ENCODE measurements around the gene RIN2.

Gene RIN2

DNA sequence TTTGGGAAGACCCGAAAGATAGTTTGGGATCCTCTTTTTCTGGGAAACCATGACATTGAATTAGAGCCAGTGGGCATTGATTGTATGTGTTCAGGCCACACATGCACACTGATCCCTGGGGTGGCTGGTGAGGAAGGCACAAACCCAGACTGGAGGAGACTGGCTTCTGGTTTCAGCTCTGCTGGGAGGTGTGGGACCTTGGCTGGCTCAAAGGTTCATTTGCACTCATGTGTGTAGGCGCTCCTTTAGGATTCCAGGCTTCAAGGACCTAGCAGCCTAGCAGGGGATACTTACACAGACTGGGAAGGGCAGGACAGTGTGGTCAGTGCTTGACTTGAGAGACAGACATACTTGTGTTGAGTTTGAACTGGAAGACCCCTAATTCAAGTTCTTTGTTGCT is 7.2 kb downstream of the RIN2 start:
- no peak for TF ChIP-seq ZNF274 (IDR thresholded peaks at IDR 0.05; ENCODE audit: low read depth, low read length)
- H3K4me3 ChIP-seq (ENCODE audit: low read length): no peak overlapping the region

DNA sequence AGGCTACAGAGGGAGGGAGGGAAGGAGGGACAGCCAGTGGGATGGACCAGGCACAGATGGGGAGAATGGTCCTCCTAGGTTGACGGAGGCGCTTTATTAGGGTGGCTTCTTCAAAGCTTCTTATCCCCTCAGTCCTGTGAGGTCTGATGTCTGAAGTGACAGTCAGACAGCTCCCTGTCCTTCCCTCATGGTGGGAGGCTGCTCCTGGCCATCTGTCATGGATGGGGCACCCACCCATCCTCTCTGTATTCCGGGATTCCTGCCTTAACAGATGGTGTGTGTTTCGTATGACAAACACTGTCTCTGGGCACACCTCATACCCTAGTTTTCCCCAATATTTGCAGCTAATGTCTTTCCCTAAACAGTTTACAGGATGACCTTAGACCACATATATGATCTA is 7.9 kb downstream of the RIN2 start:
- no peak for TF ChIP-seq ZNF274 (IDR thresholded peaks at IDR 0.05; ENCODE audit: low read depth, low read length)

DNA sequence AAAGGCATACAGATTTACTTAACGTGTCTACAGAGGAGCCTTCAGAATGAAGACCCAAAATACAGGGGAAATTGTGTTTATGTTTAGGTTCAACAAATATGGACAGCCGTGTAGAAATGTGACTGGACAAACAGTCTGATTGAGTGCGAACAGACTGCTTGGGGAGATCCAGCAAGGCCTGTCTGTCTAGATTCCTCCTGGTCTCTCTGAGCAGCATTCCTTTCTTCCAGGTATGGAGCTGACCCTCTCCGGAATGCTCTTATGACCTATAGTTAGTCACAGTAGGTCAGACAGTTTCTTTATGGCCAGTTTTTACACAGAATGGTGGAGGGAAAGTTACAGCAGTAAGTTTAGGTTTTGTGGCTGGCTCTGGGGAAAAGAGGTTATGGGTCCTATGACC is 9.0 kb downstream of the RIN2 start:
- H3K4me3 ChIP-seq (ENCODE audit: low read length): no peak overlapping the region

More for the DNA sequence above, 7.9 kb downstream of the RIN2 start:
- no peak overlapping the region for H3K4me3 ChIP-seq (ENCODE audit: low read length)

DNA sequence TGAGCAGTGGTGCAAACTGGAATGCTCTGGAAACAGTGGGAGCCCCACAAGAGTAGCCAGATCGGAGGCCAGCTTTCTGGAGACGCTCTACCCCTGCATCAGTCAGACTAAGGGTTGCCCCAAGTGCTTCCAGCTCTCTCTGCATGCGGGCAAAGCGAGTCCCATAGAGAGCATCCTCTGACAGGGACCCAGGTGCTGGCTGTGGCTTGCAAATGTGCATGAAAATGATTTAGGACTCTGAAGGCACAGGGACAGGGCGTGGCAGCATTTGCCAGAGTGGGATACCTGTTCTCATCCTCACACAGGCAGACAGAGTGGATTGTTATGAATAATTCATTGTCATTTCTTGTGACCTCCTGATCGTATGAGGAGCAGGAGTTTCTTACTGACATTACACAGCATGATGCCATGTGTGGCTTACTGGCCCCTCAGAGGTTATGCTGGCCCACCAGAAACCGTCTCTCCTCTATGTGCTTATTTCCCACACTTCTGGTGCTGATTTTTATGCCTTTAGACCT is 10.3 kb downstream of the RIN2 start:
- no peak for TF ChIP-seq ZNF274 (IDR thresholded peaks at IDR 0.05; ENCODE audit: low read depth, low read length)
- H3K4me3 ChIP-seq (ENCODE audit: low read length): no peak overlapping the region

More for the DNA sequence above, 9.0 kb downstream of the RIN2 start:
- no peak for TF ChIP-seq ZNF274 (IDR thresholded peaks at IDR 0.05; ENCODE audit: low read depth, low read length)

DNA sequence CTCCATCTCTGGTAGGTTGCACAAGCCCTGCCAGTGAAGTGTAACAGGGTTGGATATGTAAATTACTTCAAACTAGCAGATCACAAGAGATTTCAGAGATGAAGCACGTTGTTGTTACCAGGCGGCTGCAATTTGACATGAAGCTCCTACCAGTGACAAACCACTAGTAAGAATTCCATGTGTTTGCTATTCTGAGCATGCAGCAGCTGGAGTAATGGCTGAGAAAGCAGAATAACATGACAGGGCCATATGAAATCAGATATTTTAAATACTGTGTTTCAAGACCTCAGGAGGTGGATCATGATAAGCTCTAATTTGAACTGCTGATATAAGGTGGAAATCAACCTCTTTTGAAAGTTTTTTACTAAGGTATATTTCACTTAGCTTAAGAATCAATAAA is 11.4 kb downstream of the RIN2 start:
- H3K4me3 ChIP-seq (ENCODE audit: low read length): no peak overlapping the region
- no peak for TF ChIP-seq ZNF274 (IDR thresholded peaks at IDR 0.05; ENCODE audit: low read depth, low read length)

DNA sequence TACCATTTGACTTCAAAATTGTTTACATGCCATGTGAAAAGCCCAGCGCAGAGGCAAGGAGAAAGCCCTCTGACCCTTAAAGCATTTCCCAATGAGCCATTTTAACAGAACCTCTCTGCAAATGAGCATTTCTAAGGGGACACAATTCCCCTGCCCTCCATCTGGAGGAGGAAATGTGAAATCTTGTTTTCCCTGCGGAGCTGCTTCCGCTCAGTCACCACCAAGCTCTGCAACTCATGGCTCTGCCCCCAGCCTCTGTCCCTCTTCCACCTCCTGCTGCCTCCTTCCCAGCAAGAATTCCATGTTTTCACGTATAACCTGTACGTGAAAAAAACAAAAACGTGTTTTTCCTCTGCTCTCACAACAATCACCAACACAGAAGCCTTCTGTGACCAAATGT is 12.3 kb downstream of the RIN2 start:
- TF ChIP-seq ZNF274 (IDR thresholded peaks at IDR 0.05; ENCODE audit: low read depth, low read length): no peak
- no peak overlapping the region for H3K4me3 ChIP-seq (ENCODE audit: low read length)

DNA sequence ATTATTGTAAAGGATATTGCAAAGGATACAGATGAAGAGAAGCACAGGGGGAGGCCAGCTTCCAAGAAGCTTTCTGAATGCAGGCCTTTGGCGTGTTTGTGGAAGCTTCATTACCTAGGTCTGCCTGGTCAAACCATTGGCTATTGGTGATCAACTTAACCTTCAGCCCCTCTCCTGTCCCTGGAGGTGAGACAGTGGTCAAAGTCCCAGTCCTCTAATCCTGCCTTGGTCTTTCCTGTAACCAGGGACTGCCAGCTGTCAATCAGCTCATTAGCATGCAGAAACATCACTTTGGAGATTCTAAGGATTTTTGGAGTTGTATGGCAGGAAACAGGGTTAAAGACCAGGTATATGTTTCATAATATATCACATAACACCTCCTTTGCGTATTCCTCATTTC is 13.0 kb downstream of the RIN2 start:
- TF ChIP-seq ZNF274 (IDR thresholded peaks at IDR 0.05; ENCODE audit: low read depth, low read length): no peak
- no peak overlapping the region for H3K4me3 ChIP-seq (ENCODE audit: low read length)

DNA sequence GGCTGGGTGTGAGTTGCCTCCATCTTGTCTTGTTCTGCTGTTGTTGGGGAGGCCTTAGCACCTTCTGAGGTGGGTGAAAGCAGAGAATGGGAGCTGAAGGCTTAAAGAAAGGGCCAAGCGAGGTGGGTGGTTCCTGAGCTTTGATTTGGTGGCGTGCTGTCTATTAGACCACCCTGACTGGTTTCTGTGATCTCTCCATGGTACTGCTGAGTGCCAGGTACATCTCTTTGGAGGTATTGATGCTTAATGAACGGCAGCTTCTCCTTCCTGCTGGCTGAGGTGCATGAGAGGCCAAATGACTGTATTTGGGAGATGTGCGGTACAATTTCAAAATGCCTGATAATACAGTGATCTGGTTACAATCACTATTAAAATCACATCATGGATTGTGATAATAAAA is 15.4 kb downstream of the RIN2 start:
- no peak for TF ChIP-seq ZNF274 (IDR thresholded peaks at IDR 0.05; ENCODE audit: low read depth, low read length)
- H3K4me3 ChIP-seq (ENCODE audit: low read length): no peak overlapping the region

DNA sequence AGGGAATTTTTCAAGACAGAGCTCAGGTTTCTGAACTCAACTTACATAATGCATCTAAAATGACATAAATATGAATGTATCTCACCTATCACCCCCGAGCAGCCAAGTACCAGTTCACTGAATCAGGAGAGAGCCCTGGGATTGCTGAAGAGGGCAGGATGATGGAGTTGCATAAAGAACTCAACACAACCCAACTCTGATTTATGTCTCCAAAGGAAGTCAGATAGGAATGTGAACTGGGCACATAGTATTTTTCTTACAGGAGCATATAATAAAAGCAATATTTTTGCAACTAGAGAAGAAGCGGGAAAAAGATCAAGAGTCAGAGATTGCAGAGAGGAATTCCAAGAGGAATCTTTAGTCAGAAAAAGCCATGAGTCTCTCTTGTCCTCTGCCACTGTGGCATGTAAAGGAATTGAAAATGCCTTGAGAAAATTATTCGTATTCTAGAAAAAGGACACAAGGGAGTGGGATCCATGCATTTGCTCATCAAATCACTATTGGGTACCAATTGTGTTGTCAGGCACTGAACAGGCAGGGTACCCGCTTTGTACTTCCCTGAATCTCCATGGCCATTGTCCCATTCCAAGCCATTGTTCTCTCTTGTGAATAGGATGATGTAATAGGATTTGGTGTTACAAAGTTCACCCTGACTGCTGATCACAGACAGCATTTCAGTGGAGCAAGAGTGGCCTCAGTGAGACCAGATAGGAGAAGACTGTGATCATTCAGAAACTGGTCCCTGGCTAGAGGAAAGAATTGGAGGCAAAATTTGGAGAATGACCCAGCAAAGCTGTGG is 16.3 kb downstream of the RIN2 start:
- no peak overlapping the region for H3K4me3 ChIP-seq (ENCODE audit: low read length)
- no peak for TF ChIP-seq ZNF274 (IDR thresholded peaks at IDR 0.05; ENCODE audit: low read depth, low read length)

DNA sequence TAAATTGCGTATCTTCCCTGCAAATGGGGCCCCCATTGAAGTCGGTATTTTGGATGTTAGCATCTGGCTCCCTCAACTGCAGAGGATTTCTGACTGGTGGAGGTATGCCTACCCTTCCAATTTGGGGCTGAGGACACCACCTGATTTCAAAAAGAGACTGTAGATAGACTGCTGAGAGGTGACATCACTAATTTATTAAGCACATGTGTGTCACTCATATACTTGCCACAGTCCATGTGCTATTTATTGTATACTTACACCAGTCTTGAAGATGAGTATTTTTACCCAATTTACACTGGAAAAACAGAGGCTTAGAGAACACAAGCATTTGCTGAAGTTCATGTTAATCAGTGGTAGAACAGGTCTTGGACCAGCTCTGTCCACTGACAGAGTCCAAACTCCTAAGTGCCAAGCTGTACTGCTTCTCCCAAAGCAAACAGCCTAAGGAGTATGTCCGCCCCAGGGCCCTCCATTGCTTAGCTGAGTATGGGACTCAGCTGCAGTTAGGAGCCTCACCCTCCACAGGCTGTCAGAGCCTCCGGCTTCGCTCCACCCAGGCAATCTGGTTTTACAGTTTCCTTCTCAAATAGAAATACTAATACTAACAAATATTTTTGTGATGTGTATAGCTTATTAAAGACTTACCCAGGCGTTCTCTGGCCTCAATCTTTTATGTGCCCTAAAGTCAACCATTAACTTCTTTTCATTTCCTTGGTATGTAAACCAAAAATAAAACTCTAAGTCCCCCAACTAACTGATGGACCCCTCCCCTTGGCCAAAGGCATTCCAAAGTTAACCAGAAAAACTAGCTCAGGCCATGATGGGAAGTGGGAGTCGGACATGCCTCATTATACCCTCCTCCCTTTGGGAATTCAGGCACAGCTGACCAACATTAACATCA is 17.5 kb downstream of the RIN2 start:
- TF ChIP-seq ZNF274 (IDR thresholded peaks at IDR 0.05; ENCODE audit: low read depth, low read length): no peak
- no peak overlapping the region for H3K4me3 ChIP-seq (ENCODE audit: low read length)

DNA sequence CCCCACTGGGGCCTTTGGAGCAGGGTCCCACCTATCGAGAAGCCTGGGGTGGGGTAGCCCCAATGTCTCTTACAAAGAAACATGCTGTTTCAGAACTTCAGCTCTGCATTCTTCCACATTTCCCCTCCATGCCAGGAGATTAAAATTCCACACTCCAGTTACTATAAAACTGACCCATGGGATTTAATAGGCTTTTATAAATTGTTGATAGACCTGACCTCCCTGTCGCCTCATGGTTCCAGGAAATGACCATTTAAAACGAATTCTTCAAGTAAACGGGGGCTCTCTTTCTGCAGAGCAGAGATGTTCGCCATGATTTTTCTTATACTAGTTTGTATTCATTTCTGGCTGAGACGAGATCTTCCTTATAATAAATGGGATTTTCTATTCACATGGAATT is 19.3 kb downstream of the RIN2 start:
- no peak for TF ChIP-seq ZNF274 (IDR thresholded peaks at IDR 0.05; ENCODE audit: low read depth, low read length)
- H3K4me3 ChIP-seq (ENCODE audit: low read length): no peak overlapping the region

DNA sequence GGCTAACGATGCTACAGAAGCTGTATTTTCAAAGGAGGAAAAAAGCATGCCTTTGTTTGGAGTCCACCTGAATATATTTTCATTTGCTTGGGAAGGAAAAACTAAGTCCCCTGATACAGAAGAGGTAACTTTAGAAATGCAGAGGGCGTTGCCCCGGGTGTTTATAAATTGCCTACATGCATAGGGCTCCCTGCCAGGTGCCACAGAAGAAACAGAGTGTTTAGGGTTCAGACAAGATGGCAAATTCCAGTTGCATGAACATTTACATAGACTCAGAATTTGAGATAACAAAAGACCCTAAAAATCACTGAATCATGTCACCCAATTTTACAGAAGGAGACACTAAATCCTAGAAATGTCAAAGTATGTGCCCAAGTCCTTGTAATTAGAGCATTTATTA is 19.9 kb downstream of the RIN2 start:
- H3K4me3 ChIP-seq (ENCODE audit: low read length): no peak overlapping the region
- no peak for TF ChIP-seq ZNF274 (IDR thresholded peaks at IDR 0.05; ENCODE audit: low read depth, low read length)

DNA sequence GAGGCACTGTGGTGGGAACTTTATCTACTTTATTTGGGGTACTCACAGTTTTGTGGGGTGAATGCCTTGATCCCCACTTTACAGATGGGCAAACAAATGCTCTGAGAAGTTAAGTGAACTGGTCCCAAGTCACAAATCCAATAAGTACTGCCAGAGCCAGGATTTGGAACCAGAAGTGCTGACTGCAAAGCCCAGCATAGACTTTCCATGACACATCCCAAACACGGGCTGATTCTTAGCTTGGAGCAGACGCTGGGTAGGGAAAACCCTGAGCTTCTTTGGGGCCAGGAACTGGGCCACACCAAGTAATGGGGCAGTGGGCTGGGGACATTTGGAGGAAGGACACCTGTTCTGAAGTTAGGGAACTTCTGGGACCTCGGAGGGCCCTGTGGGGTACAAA is 20.3 kb downstream of the RIN2 start:
- H3K4me3 ChIP-seq (ENCODE audit: low read length): no peak overlapping the region
- TF ChIP-seq ZNF274 (IDR thresholded peaks at IDR 0.05; ENCODE audit: low read depth, low read length): no peak

DNA sequence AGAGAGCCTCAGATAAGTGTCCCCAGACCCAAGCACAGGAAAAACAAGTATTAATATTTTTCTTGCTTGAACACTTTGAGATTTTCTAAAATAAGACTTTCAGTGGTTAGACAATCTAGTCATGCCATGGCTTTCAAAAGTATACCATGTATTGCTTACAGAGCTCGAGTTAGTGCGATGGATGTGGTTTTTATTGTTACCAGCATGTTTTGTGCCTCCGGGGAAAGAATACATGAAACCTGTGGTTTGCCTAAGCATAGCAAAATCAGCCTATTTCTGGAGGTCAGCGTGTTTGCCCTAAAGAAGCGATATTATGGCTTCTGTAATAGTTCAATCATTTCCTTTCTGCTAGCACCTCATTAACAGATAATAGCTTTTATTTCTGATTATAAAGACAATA is 21.6 kb downstream of the RIN2 start:
- no peak overlapping the region for H3K4me3 ChIP-seq (ENCODE audit: low read length)
- no peak for TF ChIP-seq ZNF274 (IDR thresholded peaks at IDR 0.05; ENCODE audit: low read depth, low read length)

DNA sequence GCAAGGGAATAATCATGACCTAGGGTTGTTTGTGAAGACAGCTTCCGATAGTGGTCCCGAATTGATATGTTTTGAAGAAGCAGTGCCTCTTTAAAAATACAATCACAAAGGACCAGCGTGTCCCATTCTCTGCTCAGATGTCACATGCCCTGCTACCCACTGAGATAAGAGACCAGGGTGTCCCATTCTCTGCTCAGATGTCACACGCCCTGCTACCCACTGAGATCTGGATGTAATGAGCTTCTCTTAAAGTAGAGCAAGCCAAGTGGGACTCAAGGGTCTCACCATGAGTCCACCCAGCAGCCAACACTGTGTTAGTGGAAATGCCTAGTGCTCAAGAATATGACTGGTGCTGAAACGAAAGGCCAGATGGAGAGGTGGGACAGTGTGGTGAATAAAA is 22.2 kb downstream of the RIN2 start:
- no peak overlapping the region for H3K4me3 ChIP-seq (ENCODE audit: low read length)
- no peak for TF ChIP-seq ZNF274 (IDR thresholded peaks at IDR 0.05; ENCODE audit: low read depth, low read length)
